ENCODE results near the gene TRPM6.
"Not testable (repeated sequence)": the region's sequence is repeated elsewhere in the genome, so short reads cannot be mapped to it uniquely, and the experiment has no call there.

TRPM6 gene

GRCh38 chr9:74858751-74859414 is 28.8 kb downstream of the TRPM6 start:
- no peak for DNase-seq (ENCODE audit: extremely low spot score)
- ChIA-PET CTCF (interaction anchor here (0.6 to 1.3 kb wide), 4 partner anchors 36 to 342 kb away, joined by 3 to 4 read pairs (median 4); no protein-coding TSS in a partner anchor), POLR2A (no interaction called here)
- TF ChIP-seq, protein P1, sequence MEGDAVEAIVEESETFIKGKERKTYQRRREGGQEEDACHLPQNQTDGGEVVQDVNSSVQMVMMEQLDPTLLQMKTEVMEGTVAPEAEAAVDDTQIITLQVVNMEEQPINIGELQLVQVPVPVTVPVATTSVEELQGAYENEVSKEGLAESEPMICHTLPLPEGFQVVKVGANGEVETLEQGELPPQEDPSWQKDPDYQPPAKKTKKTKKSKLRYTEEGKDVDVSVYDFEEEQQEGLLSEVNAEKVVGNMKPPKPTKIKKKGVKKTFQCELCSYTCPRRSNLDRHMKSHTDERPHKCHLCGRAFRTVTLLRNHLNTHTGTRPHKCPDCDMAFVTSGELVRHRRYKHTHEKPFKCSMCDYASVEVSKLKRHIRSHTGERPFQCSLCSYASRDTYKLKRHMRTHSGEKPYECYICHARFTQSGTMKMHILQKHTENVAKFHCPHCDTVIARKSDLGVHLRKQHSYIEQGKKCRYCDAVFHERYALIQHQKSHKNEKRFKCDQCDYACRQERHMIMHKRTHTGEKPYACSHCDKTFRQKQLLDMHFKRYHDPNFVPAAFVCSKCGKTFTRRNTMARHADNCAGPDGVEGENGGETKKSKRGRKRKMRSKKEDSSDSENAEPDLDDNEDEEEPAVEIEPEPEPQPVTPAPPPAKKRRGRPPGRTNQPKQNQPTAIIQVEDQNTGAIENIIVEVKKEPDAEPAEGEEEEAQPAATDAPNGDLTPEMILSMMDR (IDR thresholded peaks at IDR 0.05; ENCODE audit: control extremely low read depth, extremely low read depth, low read depth, missing control alignments): no peak

- CTCF ChIA-PET: no interaction called here
- POLR2A ChIA-PET: no interaction called here
Measured at GRCh38 chr9:74856989-74857388, 30.7 kb downstream of the TRPM6 start.

GRCh38 chr9:74855072-74855471 is 32.6 kb downstream of the TRPM6 start:
- TF ChIP-seq, protein P1 (IDR thresholded peaks at IDR 0.05; ENCODE audit: control extremely low read depth, extremely low read depth, low read depth, missing control alignments): no peak
- ChIA-PET CTCF (no interaction called here), POLR2A (no interaction called here)
- no peak for DNase-seq (ENCODE audit: extremely low spot score)

More at GRCh38 chr9:74856989-74857388, 30.7 kb downstream of the TRPM6 start:
- TF ChIP-seq, protein P1 (IDR thresholded peaks at IDR 0.05; ENCODE audit: control extremely low read depth, extremely low read depth, low read depth, missing control alignments): no peak
- no peak for DNase-seq (ENCODE audit: extremely low spot score)

DNA sequence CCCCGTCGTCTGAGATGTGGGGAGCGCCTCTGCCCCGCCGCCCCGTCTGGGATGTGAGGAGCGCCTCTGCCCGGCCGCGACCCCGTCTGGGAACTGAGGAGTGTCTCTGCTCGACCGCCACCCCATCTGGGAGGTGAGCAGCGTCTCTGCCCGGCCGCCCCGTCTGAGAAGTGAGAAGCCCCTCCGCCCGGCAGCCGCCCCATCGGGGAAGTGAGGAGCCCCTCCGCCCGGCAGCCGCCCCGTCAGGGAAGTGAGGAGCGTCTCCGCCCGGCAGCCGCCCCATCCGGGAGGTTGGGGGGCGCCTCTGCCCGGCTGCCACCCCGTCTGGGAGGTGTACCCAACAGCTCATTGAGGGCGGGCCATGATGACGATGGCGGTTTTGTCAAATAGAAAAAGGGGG is 34.7 kb downstream of the TRPM6 start:
- CTCF ChIA-PET; POLR2A ChIA-PET; DNase-seq (ENCODE audit: extremely low spot score): not testable (repeated sequence)

DNA sequence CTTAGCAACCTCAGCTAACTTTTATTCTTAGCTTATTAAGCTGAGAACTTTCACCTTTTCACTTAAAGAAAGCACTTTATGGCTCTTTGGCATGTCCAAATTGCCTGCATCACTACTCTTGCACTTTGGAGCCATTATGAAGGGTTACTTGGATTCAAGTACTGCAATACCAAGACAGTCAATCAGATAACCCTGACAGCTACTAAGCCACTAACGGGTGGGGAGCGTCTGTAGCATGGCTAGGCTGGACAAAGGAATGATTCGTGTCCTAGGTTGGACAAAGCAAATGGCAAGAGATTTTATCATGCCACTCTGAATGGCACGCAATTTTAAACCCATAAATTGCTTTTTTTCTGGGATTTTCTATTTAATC is 39.6 kb downstream of the TRPM6 start:
- DNase-seq (ENCODE audit: extremely low spot score): no peak
- CTCF ChIA-PET: no interaction called here
- POLR2A ChIA-PET: no interaction called here
- TF ChIP-seq, protein P1 (IDR thresholded peaks at IDR 0.05; ENCODE audit: control extremely low read depth, extremely low read depth, low read depth, missing control alignments): no peak

DNA sequence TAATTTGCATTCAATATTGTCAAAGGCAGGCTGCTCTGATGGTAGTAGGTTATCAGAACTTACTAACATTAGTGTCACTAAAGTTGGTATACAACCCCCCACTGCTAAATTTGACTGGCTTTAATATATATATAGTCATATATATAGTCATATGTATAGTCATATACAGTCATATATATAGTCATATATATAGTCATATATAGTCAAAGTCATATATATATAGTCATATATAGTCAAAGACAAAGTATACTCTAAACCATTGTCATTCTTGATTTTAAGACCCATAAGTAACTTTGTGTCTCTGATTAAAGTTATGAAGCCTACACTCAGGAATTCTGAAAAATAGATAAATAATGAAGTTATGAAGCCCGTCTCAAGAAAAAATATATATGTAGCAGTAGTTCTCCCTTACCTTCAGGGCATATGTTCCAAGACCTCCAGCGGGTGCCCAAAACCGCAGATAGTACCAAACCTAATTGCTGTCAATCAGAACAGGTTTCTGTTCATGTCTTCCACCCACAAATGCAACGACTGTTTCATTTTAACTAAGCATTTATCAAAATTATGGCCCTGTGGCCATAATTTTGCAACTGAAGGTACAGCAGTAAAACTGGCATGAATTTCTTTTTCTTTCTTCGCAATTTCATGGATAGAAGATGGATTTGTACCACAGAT is 40.1 kb downstream of the TRPM6 start:
- ChIA-PET CTCF (no interaction called here), POLR2A (no interaction called here)
- TF ChIP-seq, protein P1 (IDR thresholded peaks at IDR 0.05; ENCODE audit: control extremely low read depth, extremely low read depth, low read depth, missing control alignments): no peak
- DNase-seq (ENCODE audit: extremely low spot score): no peak

GRCh38 chr9:74846766-74847165 is 41.0 kb downstream of the TRPM6 start:
- DNase-seq (ENCODE audit: extremely low spot score): no peak
- TF ChIP-seq, protein P1 (IDR thresholded peaks at IDR 0.05; ENCODE audit: control extremely low read depth, extremely low read depth, low read depth, missing control alignments): no peak
- ChIA-PET POLR2A (no interaction called here), CTCF (no interaction called here)

Measured in GM10248 (cell line).